Astrocyte of the spinal cord (primary cell): ENCODE measurements around the gene CAST.
A peak's percentile ranks its signal among the peaks of the same experiment; 100 is the strongest.

ENCODE experiments used
- DNase-seq: peaks from one replicate; pipeline ENCODE4 v3.0.0; 2011; ENCODE audit warnings: low read depth, low spot score
- H3K4me3 ChIP-seq: 2 replicates; pipeline ENCODE4 v1.5.1; 2011; ENCODE audit warnings: low read depth, mild to moderate bottlenecking, low read length, moderate library complexity
- in situ Hi-C: cut with HindIII; loops from 2 replicates; pipeline ENCODE4 v1.10.0; 2017; ENCODE audit warnings: low sequenced_read_pairs
- TF ChIP-seq, protein P1 (sequence below): IDR thresholded peaks from 2 replicates; pipeline ENCODE4 v1.5.1; 2012; ENCODE audit warnings: low read depth, mild to moderate bottlenecking, low read length, inconsistent platforms

Gene CAST

DNA sequence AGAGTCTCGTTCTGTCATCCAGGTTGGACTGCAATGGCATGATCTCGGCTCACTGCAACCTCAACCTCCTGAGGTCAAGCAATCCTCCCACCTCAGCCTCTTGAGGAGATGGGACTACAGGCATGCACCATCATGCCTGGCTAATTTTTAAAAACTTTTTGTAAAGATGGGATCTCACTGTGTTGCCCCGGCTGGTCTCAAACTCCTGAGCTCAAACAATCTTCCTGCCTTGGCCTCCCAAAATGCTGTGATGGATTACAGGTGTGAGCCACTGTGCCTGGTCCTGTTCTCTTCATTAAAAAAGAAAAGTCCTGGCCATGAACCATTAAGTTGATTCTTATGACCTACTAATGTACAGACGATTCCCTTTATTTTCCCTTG, 90.8 kb downstream of the CAST start:
- in situ Hi-C loops: no loop called here

DNA sequence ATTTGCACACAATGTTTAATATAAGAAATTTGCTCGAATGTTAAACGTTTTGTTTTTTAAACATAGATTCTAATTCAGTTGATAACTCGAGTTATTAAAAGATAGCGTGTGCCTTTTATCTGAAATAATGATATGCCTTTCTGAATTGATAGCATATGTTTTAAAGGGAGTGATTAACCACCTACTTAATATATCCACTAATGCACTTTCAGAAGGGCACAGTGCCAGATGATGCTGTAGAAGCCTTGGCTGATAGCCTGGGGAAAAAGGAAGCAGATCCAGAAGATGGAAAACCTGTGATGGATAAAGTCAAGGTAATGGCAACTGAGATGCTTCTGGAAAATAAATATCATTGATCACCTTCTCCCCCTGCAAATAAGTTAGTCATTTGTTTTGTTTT, 91.7 kb downstream of the CAST start:
- DNase-seq: no peak
- H3K4me3 ChIP-seq: no peak overlapping the region
- in situ Hi-C loops: no loop called here
- TF ChIP-seq, protein P1, sequence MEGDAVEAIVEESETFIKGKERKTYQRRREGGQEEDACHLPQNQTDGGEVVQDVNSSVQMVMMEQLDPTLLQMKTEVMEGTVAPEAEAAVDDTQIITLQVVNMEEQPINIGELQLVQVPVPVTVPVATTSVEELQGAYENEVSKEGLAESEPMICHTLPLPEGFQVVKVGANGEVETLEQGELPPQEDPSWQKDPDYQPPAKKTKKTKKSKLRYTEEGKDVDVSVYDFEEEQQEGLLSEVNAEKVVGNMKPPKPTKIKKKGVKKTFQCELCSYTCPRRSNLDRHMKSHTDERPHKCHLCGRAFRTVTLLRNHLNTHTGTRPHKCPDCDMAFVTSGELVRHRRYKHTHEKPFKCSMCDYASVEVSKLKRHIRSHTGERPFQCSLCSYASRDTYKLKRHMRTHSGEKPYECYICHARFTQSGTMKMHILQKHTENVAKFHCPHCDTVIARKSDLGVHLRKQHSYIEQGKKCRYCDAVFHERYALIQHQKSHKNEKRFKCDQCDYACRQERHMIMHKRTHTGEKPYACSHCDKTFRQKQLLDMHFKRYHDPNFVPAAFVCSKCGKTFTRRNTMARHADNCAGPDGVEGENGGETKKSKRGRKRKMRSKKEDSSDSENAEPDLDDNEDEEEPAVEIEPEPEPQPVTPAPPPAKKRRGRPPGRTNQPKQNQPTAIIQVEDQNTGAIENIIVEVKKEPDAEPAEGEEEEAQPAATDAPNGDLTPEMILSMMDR: no peak

More for the DNA sequence above, 90.8 kb downstream of the CAST start:
- H3K4me3 ChIP-seq: no peak overlapping the region
- TF ChIP-seq, protein P1: no peak
- no peak for DNase-seq

DNA sequence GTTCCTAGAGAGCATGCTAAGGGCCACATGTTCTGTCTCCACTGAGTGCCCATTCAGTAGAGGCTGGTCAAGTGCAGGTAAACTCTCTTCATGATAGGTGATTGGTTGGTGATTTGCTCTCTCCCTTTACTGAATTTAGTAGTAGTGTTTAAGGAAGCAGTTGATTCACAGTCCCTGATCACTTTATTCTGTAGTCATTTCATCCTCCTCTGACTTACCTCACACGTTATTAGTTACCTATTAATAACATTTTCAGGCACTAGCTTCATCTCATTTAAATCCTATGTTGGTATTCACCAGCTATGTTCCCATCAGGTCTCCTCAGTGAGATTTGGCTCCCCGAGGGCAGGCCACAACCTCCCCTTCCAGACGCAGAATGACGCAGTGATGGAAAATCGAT, 93.7 kb downstream of the CAST start:
- no peak for DNase-seq
- TF ChIP-seq, protein P1: no peak
- H3K4me3 ChIP-seq: no peak overlapping the region
- in situ Hi-C loops: no loop called here

DNA sequence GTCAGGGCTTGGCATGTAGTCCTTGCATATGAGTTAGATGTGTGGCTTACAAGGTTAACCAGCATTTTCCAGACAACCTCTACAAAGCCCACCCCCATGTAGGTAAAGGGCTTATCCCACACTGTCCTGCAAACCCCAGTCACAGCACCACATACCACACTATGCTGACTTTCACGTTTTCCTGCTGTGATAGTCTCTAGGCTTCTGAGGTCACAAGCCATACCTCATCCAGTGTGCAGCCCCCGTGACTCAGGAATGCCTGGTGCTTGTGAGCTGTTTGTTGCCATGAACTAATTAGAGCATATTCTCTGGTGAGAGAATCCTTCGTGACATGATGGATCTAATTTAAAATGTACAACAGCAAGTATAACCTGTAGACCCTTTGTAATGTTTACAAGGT, 94.8 kb downstream of the CAST start:
- TF ChIP-seq, protein P1: no peak
- in situ Hi-C loops: no loop called here
- H3K4me3 ChIP-seq: no peak overlapping the region
- no peak for DNase-seq

DNA sequence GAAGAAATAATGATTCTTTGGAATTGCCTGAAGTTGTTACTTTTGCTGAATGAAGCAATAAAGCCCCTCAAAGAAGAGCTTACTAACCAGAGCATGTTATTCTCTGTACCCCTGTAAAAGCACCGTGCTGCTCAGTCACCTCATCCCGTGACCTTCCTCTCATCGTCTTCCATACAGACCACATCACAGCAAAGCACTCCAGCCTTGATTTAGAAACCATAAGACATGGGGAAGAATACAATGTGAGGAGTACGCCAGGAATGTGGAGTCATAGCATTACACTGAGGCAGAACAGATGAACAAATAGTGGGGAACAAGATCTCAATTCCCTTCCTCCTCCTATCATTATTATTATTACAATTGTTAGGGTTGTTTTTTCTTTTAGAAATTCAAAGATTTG, 96.4 kb downstream of the CAST start:
- TF ChIP-seq, protein P1: no peak
- in situ Hi-C loops: no loop called here
- no peak overlapping the region for H3K4me3 ChIP-seq
- peak; percentile 48 for DNase-seq

DNA sequence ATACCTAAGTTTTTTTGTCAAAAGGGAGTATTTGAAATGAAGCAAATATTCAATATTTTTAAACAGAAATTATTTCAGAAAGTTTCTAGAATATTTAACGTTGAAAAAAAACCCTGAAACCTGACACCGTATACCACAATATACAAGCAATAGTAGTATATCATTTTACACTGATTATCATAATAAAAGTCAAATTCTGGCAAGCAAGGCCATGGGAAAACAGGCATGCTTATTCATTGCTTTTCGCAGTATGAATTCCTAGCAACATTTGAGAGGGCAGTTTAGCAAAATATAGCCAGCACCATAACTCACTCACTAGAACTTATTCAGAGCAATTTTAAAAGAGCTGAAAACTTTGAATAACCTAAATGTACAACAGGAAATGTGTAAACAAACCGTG, 99.4 kb downstream of the CAST start:
- no peak for DNase-seq
- in situ Hi-C loops: no loop called here
- no peak overlapping the region for H3K4me3 ChIP-seq
- TF ChIP-seq, protein P1: no peak

DNA sequence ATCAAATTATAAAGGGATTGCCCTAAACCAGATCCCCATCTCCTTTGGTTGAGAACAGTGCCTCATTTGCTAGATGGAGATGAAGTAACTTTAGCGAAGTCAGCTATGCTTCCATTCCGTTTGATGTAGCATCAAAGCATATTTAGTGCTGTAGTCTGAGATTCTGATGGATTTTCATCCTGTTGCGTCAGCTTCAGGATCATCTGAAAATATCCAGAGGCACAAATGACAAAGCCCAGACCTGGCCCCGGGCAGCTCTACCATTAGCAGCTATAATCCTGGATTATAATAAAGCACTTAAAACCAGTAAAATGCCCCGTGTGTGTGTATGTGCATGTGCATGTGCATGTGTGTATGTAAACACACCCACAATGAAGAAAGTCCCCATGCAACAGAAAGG, 100.8 kb downstream of the CAST start:
- no peak overlapping the region for H3K4me3 ChIP-seq
- TF ChIP-seq, protein P1: no peak
- in situ Hi-C loops: no loop called here
- DNase-seq: no peak
